Heart left ventricle (tissue), 16 donors: Measurements from ENCODE around the gene KLK14. TPM values are rescaled to one million over a fixed set of nuclear protein-coding genes. Genes with fewer than 3 reads are reported as not detected.
A peak's percentile ranks its signal among the peaks of the same experiment; 100 is the strongest.

Experiments
- ATAC-seq, 4 donors: fragments of 200-7000 bp; cut with Tn5 transposase; one replicate each; pipeline ENCODE4 v1.9.1; 2020 to 2022; ENCODE audit warnings: moderate library complexity in 4 of 4, mild to moderate bottlenecking in 3 of 4, moderate number of reproducible peaks in 1 of 4
- DNase-seq, 5 donors: peaks; one replicate each; pipeline ENCODE4 v3.0.0-alpha.2; 2020
- H3K27ac ChIP-seq, 12 donors: fragments of 200-600 bp; sonication (generic) in 4 of 12; one replicate each; pipeline versions ENCODE4 v1.5.0 to v1.8.0; 2016 to 2022; ENCODE audit warnings: mild to moderate bottlenecking in 2 of 12
- H3K27me3 ChIP-seq, 9 donors: fragments of 200-600 bp; sonication (generic) in 2 of 9; one replicate each; pipeline versions ENCODE4 v1.5.1 to v1.8.0; 2016 to 2022; ENCODE audit warnings: mild to moderate bottlenecking in 3 of 9
- H3K36me3 ChIP-seq, 9 donors: fragments of 200-600 bp; sonication (generic) in 2 of 9; one replicate each; pipeline versions ENCODE4 v1.5.0 to v1.8.0; 2018 to 2022; ENCODE audit warnings: mild to moderate bottlenecking in 2 of 9
- H3K4me1 ChIP-seq, 12 donors: fragments of 200-600 bp; sonication (generic) in 4 of 12; one replicate each; pipeline versions ENCODE4 v1.5.0 to v1.8.0; 2016 to 2022; ENCODE audit warnings: mild to moderate bottlenecking in 3 of 12
- H3K4me3 ChIP-seq, 12 donors: fragments of 200-600 bp; sonication (generic) in 4 of 12; one replicate each; pipeline versions ENCODE4 v1.5.0 to v1.8.0; 2017 to 2022; ENCODE audit warnings: mild to moderate bottlenecking in 9 of 12, moderate library complexity in 4 of 12
- H3K9me3 ChIP-seq, 12 donors: fragments of 200-600 bp; sonication (generic) in 4 of 12; one replicate each; pipeline versions ENCODE4 v1.5.0 to v1.8.0; 2016 to 2022; ENCODE audit warnings: mild to moderate bottlenecking in 1 of 12
- POLR2A ChIP-seq, 2 donors: fragments of 450-650 bp; IDR thresholded peaks; one replicate each; pipeline ENCODE4 v1.6.1; 2017; ENCODE audit warnings: antibody characterized with exemption in 2 of 2, mild to moderate bottlenecking in 2 of 2, moderate library complexity in 2 of 2
- WGBS, 4 donors: extraction: QIAGEN DNeasy Blood & Tissue Kit in 2 of 4; methylation state at CpG; one replicate each; pipeline versions ENCODE4 v1.1.5 to v1.1.7; 2013 to 2018; 5-methylcytosine and 5-hydroxymethylcytosine counted together
- intact Hi-C, 10 donors: fragments of 100-400 bp; cut with DNase I; formaldehyde crosslinking; loops; one replicate each; pipeline versions ENCODE4 v1.11.1 to v1.14.2; 2022
- polyA plus RNA-seq, 2 donors: library from polyadenylated mRNA; stranded (reverse); fragments of 200-250 nt; gene quantifications; one replicate each; pipeline ENCODE4 v1.2.3, GENCODE V29; 2013
- total RNA-seq, 9 donors: library from RNA; depleted of rRNA in 2 of 9; stranded (reverse); fragments of >200 nt in 2 of 9; fragmentation: NEBNext Ultra II Directional in 3 of 9; extraction: Animal tissue kit (Norgen Biotek cat#: 25700) in 3 of 9; gene quantifications; one replicate each; pipeline versions ENCODE4 v1.1.0 to v1.2.4, GENCODE V29; 2016 to 2023
- TF ChIP-seq, protein P1 (sequence below), 12 donors: fragments of 200-600 bp; sonication (generic) in 4 of 12; IDR thresholded peaks; one replicate each; pipeline versions ENCODE4 v1.5.0 to v1.8.0; 2018 to 2022; ENCODE audit warnings: antibody characterized with exemption in 12 of 12, mild to moderate bottlenecking in 5 of 12
- donor health status: ischemic (EF 13 %, LVEDD 7.1; RV severe dilation, severe dysfunction).
- donor health status: healthy with polysubstance abuse.
- donor health status: DM: no; HTN: yes; CAD: no.
- donor health status: DM: no; HTN: no; CAD: no.
- donor health status: ischemic (EF 25% LVEDD 6.9; RV normal size, moderate dysfunction).
- donor health status: ischemic (EF 25% LVEDD 5.7; RV mildly dilated, moderate dysfunction).
- donor health status: healthy.
- donor health status: DM: yes; HTN: yes; CAD: no.
- donor health status: ischemic (EF 35%, LVEDD 5.7; RV mildly dilated, moderate dysfunction).
- donor health status: nonischemic (EF 11% LVEDD 7.7; RV severe dilation, severe dysfunction).
- donor health status: DM: yes; HTN: yes; CAD: no.
- donor health status: PGD.
- donor health status: ischemic (EF 29% LVEDD 5.4; RV normal size, mild dysfunction).
- donor health status: nonischemic (EF 23%, LVEDD 6.1; RV moderate dilation, normal function).

The KLK14 gene
- total and polyA plus RNA-seq, 11 donors, result 0.17 to 0.64 (median 0.33) TPM; not detected in 4

DNA sequence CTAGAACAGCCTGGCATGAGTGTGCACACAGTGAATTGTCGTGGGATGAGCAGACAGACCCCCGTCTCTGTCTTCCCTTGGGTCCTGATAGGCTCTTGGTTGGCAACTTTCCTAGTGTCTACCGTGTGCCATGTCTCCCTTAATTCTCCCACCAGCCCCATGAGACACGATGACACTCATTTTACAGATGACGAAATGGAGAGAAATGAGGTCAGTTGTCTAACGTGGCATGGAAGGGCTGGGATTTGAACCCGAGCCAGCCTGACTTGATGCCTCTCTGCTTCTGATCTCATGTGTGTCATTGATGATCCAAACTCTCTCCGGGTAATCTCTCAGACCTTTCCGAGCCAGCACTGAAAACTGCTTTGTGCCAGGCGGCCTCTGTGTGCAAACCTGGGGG, 8.4 kb upstream of the KLK14 start:
- intact Hi-C loops, result loop anchor here in 5 of 10 donors (5.0 to 10.0 kb wide), 3 partner anchors 64 to 159 kb away; partner anchors contain the start of gene KLK11 (in 1 of the 5)
- Histone ChIP-seq H3K36me3 (no peaks in the 10 kb centered on the region), H3K4me3 (no peak overlapping the region), H3K27ac (no peak overlapping the region), H3K4me1 (peaks cover 0 to 5% (median 0%) of the 10 kb centered on the region in 12 donors), H3K27me3 (no peaks in the 10 kb centered on the region), H3K9me3 (no peaks in the 10 kb centered on the region)
- 79 to 89% (median 82%) methylated on average over 10 of the region's 10 CpGs for WGBS, 4 donors
- ATAC-seq (no peak), DNase-seq (no peak)
- TF ChIP-seq, protein P1, sequence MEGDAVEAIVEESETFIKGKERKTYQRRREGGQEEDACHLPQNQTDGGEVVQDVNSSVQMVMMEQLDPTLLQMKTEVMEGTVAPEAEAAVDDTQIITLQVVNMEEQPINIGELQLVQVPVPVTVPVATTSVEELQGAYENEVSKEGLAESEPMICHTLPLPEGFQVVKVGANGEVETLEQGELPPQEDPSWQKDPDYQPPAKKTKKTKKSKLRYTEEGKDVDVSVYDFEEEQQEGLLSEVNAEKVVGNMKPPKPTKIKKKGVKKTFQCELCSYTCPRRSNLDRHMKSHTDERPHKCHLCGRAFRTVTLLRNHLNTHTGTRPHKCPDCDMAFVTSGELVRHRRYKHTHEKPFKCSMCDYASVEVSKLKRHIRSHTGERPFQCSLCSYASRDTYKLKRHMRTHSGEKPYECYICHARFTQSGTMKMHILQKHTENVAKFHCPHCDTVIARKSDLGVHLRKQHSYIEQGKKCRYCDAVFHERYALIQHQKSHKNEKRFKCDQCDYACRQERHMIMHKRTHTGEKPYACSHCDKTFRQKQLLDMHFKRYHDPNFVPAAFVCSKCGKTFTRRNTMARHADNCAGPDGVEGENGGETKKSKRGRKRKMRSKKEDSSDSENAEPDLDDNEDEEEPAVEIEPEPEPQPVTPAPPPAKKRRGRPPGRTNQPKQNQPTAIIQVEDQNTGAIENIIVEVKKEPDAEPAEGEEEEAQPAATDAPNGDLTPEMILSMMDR (IDR thresholded peaks at IDR 0.05), result no peak
- no peak for TF ChIP-seq POLR2A (IDR thresholded peaks at IDR 0.05)

DNA sequence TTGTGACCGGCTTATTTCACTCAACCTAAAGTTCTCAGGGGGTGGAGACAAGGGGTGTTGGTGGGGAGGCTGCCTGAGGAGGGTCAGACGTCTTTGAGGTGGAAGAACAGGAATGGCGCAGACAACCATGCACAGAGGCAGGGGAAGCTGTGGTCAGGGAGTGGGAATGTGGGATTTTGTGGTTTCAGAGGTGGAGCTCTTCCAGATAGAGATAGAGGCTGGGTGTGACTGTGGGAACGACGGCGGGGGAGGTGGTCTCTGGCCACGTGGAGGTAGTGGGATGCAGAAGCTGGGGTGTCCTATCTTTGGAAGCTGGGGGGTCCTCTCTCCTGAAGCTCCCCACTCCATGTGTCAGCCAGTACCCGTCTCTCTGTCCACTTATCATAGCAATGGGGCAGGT, 7.8 kb upstream of the KLK14 start:
- no peaks in the 10 kb centered on the region for H3K9me3 ChIP-seq
- 64 to 73% (median 67%) methylated on average over 7 to 8 of the region's 8 CpGs for WGBS, 4 donors
- H3K4me1 ChIP-seq, result peaks cover 0 to 5% (median 0%) of the 10 kb centered on the region in 12 donors
- intact Hi-C loops, result loop anchor here in 5 of 10 donors (5.0 to 10.0 kb wide), 3 partner anchors 63 to 158 kb away; partner anchors contain the start of gene KLK11 (in 1 of the 5)
- H3K27ac ChIP-seq, result no peak overlapping the region
- TF ChIP-seq POLR2A (IDR thresholded peaks at IDR 0.05), result no peak
- TF ChIP-seq, protein P1 (IDR thresholded peaks at IDR 0.05), result no peak
- ATAC-seq, result no peak
- H3K36me3 ChIP-seq, result no peaks in the 10 kb centered on the region
- no peaks in the 10 kb centered on the region for H3K27me3 ChIP-seq
- no peak for DNase-seq
- H3K4me3 ChIP-seq, result no peak overlapping the region

DNA sequence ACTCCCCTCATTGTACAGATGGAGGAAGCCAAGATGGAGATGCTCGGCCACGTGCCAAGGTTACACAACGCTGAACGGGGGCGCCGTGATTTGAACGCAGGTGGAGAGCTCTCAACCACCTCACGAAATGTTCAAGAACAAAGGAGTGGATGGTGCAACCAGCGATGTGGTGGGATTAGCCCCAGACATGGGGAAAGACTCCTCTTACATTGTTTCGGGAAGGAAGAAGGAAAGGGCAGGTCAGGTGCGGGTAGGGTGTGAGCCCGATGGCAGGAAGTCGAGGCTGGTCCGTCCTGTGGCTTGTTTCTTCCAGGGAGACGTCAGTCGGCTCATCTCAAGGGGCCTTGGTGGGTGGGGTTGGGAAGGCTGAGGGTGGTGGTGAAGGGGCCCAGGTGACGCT, 7.1 kb upstream of the KLK14 start:
- Histone ChIP-seq H3K36me3 (no peaks in the 10 kb centered on the region), H3K27ac (no peak overlapping the region), H3K4me3 (no peak overlapping the region), H3K4me1 (no peaks in the 10 kb centered on the region), H3K27me3 (no peaks in the 10 kb centered on the region), H3K9me3 (no peaks in the 10 kb centered on the region)
- intact Hi-C loops, result loop anchor here in 5 of 10 donors (5.0 to 10.0 kb wide), 4 partner anchors 62 to 157 kb away; partner anchors contain the start of gene KLK11 (in 1 of the 5)
- ATAC-seq, result peak in 1 of 4 donors; percentile 37
- TF ChIP-seq, protein P1 (IDR thresholded peaks at IDR 0.05), result no peak
- no peak for TF ChIP-seq POLR2A (IDR thresholded peaks at IDR 0.05)
- DNase-seq, result no peak
- WGBS, 4 donors, result 71 to 82% (median 77%) methylated on average over 17 of the region's 17 CpGs

- no peaks in the 10 kb centered on the region for H3K9me3 ChIP-seq
- no peak overlapping the region for H3K27ac ChIP-seq
- TF ChIP-seq POLR2A (IDR thresholded peaks at IDR 0.05), result no peak
- TF ChIP-seq, protein P1 (IDR thresholded peaks at IDR 0.05), result no peak
- no peak for DNase-seq
- H3K36me3 ChIP-seq, result no peaks in the 10 kb centered on the region
- 80 to 86% (median 84%) methylated on average over 18 of the region's 18 CpGs for WGBS, 4 donors
- no peak for ATAC-seq
- intact Hi-C loops, result loop anchor here in 1 of 10 donors (5.0 kb wide), 1 partner anchor 64 kb away; no protein-coding TSS in a partner anchor
- H3K4me1 ChIP-seq, result no peaks in the 10 kb centered on the region
- no peaks in the 10 kb centered on the region for H3K27me3 ChIP-seq
- no peak overlapping the region for H3K4me3 ChIP-seq
Observed at GRCh38 chr19:51086153-51086850, 3.6 kb upstream of the KLK14 start.
